ENCODE data around the gene CCDC197.

The CCDC197 gene

DNA sequence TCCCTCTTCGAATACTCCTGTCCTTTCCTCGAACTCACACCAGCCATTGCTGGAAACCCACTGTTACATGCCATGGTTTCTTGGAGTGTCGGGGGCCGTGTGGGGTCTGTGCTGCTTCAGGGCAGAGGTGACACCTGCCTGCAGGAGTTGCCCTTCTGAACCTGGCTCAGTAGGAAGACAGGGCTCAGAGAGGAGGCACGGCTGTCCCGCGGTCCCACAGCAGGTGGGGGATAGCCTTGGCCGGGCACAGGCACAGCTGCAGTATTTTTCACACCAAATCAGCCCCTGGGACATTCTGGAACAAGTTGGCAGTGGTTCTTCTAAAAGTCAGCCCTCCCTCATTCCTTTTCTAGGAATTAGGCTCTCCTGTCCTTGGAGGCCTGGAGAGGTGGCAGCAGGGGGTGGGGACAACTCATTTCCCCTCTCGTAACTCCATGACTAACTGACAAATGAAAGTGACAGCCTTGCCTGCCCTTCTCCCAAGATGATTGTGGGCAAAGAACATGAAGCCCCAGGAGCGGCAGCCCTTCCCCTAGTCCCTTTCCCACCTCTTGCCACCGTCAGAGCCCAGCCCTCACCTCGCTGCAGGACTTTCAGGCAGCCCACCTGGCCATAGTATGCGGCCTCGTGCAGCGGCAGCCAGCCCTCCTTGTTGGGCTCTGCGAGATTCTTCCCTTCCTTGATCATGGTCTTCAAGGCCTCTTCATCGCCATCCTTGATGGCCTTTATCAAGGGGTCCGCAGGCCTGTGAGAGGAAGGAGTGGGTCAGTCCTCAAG, 43.2 kb upstream of the CCDC197 start:
- Histone ChIP-seq H3K9ac (ENCODE audit: low read depth, low read length) (no peak overlapping the region), H4K20me1 (ENCODE audit: insufficient read depth, low read length) (peaks cover 11% of the 10 kb centered on the region; the same call in 1 of the 2 replicates), H3K36me3 (ENCODE audit: insufficient read depth, low read length) (no peaks in the 10 kb centered on the region), H3K4me2 (ENCODE audit: insufficient read depth, low read length) (no peak overlapping the region), H3K4me3 (ENCODE audit: low read depth in 1 of 2, low read length in 2 of 2) (no peak overlapping the region), H3K79me2 (ENCODE audit: insufficient read depth, low read length) (no peaks in the 10 kb centered on the region), H2AFZ (ENCODE audit: low read depth, low read length) (no peak overlapping the region), H3K9me3 (ENCODE audit: insufficient read depth, low read length, severe bottlenecking) (no peaks in the 10 kb centered on the region), H3K27me3 (ENCODE audit: insufficient read depth, low read length, poor library complexity) (no peaks in the 10 kb centered on the region), H3K4me1 (ENCODE audit: insufficient read depth, low read length) (no peaks in the 10 kb centered on the region), H3K27ac (ENCODE audit: low read length) (no peak overlapping the region)
- no peak for TF ChIP-seq CTCF (IDR thresholded peaks at IDR 0.05; ENCODE audit: borderline replicate concordance, extremely low read depth, low read length, poor library complexity, severe bottlenecking)
- no peak for TF ChIP-seq EZH2 (IDR thresholded peaks at IDR 0.05; ENCODE audit: borderline replicate concordance, low read depth, low read length, severe bottlenecking)
- no peak for DNase-seq
- ATAC-seq (ENCODE audit: insufficient read depth, low read depth) = no peak

DNA sequence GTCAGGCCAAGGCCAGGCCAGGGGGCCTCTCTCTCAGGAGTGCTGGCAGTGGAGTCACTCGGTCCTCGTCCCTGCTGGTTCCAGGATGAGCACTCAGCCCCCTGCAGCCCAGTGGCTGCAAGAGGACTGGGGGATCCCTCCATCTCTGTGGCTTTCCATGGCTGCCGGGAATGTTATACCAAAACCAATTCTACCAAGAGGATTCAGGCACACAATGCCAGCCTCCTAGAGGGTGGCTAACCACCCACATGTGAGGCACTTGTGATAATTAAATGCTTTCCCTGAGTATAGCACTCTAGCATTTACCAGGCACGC, 42.6 kb upstream of the CCDC197 start:
- Histone ChIP-seq H3K79me2 (ENCODE audit: insufficient read depth, low read length) (no peaks in the 10 kb centered on the region), H3K27ac (ENCODE audit: low read length) (no peak overlapping the region)

DNA sequence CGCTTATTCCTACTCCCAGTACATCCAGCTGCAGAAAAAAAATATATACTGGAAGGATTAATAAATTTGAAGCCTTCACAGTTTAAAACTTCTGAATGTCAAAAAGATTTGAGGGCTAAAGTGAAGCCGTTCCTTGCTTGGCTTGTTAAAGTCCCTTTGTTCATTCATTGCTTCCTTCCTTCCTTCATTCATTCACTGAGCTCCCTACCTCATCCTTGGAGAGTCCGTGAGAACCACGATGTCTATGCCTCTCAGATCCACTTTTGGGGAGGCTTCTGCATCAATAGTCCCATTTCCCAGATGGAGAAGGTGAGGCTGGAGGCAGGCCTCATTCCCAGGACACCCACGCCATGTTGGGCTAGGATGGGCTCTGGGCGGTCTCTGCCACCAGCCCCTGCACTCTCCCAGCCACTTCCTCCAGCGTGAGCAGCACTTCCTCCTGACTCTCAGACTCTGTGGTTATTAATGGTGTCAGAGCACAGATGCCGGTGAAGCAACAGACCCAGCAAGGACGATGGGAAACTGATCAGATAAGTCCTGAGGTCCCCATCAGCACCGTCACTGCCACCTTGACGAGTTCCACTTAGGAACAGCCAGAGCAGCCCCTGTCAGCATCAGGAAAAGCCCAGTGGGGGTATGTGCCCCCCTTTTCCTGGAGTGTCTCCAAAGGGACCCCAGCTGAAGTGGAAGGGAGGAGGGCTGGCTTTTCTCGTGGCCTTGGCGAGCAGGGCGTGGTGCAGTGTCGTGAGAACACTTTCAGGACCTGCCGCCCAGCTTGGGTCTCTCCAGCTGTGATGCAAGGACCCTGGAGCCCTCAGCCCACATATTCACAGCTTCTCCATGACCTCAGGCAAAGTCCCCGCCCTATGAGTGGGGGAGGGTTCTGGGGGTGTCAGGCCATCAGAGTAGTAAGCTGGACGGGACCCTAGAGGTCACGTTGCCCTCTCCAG, 41.9 kb upstream of the CCDC197 start:
- no peaks in the 10 kb centered on the region for H3K36me3 ChIP-seq (ENCODE audit: insufficient read depth, low read length)
- no peak overlapping the region for H3K4me3 ChIP-seq (ENCODE audit: low read depth in 1 of 2, low read length in 2 of 2)
- no peak overlapping the region for H3K27ac ChIP-seq (ENCODE audit: low read length)
- H3K4me2 ChIP-seq (ENCODE audit: insufficient read depth, low read length) = no peak overlapping the region
- no peaks in the 10 kb centered on the region for H3K9me3 ChIP-seq (ENCODE audit: insufficient read depth, low read length, severe bottlenecking)
- H3K4me1 ChIP-seq (ENCODE audit: insufficient read depth, low read length) = no peaks in the 10 kb centered on the region
- H3K79me2 ChIP-seq (ENCODE audit: insufficient read depth, low read length) = no peaks in the 10 kb centered on the region
- H3K9ac ChIP-seq (ENCODE audit: low read depth, low read length) = no peak overlapping the region
- TF ChIP-seq CTCF (IDR thresholded peaks at IDR 0.05; ENCODE audit: borderline replicate concordance, extremely low read depth, low read length, poor library complexity, severe bottlenecking) (no peak), EZH2 (IDR thresholded peaks at IDR 0.05; ENCODE audit: borderline replicate concordance, low read depth, low read length, severe bottlenecking) (no peak)
- peaks cover 11% of the 10 kb centered on the region; the same call in 1 of the 2 replicates for H4K20me1 ChIP-seq (ENCODE audit: insufficient read depth, low read length)
- no peaks in the 10 kb centered on the region for H3K27me3 ChIP-seq (ENCODE audit: insufficient read depth, low read length, poor library complexity)
- peak; percentile 48; the same call in 2 of the 3 replicates for ATAC-seq (ENCODE audit: insufficient read depth, low read depth)
- no peak overlapping the region for H2AFZ ChIP-seq (ENCODE audit: low read depth, low read length)
- peak; percentile 5 for DNase-seq

More for the DNA sequence above, 42.6 kb upstream of the CCDC197 start:
- no peak overlapping the region for H3K9ac ChIP-seq (ENCODE audit: low read depth, low read length)
- H3K4me2 ChIP-seq (ENCODE audit: insufficient read depth, low read length) = no peak overlapping the region
- no peaks in the 10 kb centered on the region for H3K36me3 ChIP-seq (ENCODE audit: insufficient read depth, low read length)
- no peaks in the 10 kb centered on the region for H3K4me1 ChIP-seq (ENCODE audit: insufficient read depth, low read length)
- H3K4me3 ChIP-seq (ENCODE audit: low read depth in 1 of 2, low read length in 2 of 2) = no peak overlapping the region
- no peaks in the 10 kb centered on the region for H3K9me3 ChIP-seq (ENCODE audit: insufficient read depth, low read length, severe bottlenecking)
- peaks cover 11% of the 10 kb centered on the region; the same call in 1 of the 2 replicates for H4K20me1 ChIP-seq (ENCODE audit: insufficient read depth, low read length)
- TF ChIP-seq CTCF (IDR thresholded peaks at IDR 0.05; ENCODE audit: borderline replicate concordance, extremely low read depth, low read length, poor library complexity, severe bottlenecking) (no peak), EZH2 (IDR thresholded peaks at IDR 0.05; ENCODE audit: borderline replicate concordance, low read depth, low read length, severe bottlenecking) (no peak)
- H2AFZ ChIP-seq (ENCODE audit: low read depth, low read length) = no peak overlapping the region
- DNase-seq (no peak), ATAC-seq (ENCODE audit: insufficient read depth, low read depth) (no peak)
- H3K27me3 ChIP-seq (ENCODE audit: insufficient read depth, low read length, poor library complexity) = no peaks in the 10 kb centered on the region

Measured in DND-41 (cell line).